GM10847 (cell line): ENCODE data around the gene EFCAB6.

Experiments used
- POLR2A ChIP-seq: IDR thresholded peaks from 2 replicates; pipeline ENCODE4 v1.6.1; 2011; ENCODE audit not compliant: insufficient read length; ENCODE audit errors: extremely low read depth

Gene EFCAB6

DNA sequence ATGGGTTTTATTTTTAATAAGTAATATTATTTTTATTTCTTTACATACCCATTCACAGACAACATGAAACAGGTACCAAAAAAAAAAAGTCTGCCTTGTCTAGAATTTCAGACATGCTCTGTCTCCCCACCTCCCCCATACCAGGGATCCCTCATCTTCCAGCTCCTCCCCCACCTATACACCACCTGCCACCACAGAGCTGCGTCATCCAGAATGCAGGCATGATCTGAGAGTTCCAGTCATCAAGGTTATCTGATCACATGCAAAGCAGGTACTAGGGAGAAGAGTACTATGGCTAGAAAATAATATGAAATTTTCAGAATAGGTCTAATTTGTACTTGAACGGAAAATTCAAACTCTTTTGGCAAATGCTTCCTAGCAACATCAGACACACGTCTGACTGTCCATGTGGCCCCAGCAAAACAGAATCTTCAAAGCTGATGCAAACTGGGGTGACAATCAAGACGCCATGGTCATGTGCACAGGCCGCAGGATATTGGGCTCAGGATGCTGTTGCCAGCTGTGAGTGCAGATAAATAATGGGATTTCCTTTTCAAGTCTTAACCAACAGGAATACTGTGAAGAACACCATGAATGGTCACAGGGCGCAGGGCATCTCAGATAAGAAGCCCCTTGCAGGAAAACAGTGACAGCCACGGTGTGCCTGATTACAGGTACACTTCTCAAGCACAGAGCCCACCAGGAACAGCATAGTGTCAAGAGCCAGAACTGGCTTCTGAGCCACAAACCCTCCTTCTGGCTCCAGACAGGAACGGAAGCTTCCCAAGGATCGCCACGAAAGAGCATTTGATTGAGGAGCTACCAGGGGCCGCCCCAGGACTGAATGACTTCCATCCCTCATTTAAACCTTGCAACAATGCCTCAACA lies 169.5 kb downstream of the EFCAB6 start:
- TF ChIP-seq POLR2A = no peak

- TF ChIP-seq POLR2A = no peak
Measured at GRCh38 chr22:43639228-43639948, 172.7 kb downstream of the EFCAB6 start.

DNA sequence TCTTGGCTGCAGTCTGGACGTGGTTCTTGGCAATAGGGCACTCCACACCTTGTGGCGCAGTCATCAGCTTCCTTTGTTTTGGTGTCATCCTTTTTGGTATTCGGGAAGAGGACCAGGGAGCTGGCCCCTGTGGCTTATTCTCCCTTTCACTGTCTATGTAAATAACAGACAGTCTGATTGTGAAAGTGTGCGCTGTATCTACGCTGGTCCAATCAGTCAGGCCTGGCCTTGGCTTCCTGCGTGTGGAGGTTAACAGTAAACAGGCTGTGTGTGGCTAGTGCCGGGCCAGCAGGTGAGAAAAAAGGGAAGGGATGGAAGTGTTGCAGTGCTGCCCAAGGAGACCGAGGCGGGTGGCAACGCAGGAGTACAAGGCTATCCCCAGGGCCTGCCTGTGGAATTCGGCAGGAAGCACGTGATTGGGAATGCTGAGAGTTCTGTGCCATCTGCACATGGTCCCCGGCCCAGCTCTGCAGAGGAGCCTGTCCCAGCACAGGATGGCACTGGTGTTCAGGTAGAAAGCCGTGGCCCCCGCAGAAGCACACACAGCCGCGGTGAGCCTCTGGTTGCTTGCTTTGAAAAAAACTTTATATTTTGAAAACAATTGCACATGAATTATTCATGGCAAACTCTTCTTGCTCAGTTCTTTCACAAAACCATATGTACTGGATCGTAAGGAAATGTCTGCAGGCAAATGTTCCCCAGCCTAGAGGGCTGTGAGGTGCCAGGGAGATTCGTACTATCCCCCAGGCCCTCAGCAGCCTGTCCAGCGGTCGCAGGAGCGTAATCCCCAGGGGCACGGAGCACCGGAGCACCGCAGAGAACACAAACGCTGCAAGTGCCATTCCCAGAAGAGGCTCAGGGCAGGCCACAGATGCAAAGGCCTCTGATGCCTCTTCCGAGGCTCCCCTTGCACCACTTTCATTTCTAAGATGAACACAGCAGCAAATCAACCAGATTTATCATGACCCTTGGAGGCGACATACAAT lies 174.5 kb downstream of the EFCAB6 start:
- TF ChIP-seq POLR2A = no peak

GRCh38 chr22:43636086-43636485 lies 176.0 kb downstream of the EFCAB6 start:
- no peak for TF ChIP-seq POLR2A

DNA sequence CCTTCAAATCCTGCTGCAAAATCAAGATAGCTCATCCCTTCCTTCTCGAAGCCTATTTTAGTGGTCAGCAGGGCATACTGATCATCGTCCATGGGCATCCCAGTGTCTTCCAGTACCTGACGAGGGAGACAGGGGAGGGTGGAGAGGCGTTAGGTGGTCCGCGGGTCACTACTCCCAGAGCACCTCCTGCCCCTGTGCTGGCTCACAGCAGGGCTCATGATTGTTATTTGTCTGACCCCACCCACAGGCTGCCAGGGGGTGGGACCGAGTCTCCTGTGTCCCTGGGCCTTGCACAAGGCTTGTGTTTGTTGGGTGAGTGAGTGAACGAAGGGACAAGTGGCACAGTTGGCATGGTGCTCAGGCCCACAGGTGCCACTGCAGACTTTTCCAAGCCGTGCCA lies 177.0 kb downstream of the EFCAB6 start:
- no peak for TF ChIP-seq POLR2A

- no peak for TF ChIP-seq POLR2A
Measured at GRCh38 chr22:43634316-43634715, 177.8 kb downstream of the EFCAB6 start.

DNA sequence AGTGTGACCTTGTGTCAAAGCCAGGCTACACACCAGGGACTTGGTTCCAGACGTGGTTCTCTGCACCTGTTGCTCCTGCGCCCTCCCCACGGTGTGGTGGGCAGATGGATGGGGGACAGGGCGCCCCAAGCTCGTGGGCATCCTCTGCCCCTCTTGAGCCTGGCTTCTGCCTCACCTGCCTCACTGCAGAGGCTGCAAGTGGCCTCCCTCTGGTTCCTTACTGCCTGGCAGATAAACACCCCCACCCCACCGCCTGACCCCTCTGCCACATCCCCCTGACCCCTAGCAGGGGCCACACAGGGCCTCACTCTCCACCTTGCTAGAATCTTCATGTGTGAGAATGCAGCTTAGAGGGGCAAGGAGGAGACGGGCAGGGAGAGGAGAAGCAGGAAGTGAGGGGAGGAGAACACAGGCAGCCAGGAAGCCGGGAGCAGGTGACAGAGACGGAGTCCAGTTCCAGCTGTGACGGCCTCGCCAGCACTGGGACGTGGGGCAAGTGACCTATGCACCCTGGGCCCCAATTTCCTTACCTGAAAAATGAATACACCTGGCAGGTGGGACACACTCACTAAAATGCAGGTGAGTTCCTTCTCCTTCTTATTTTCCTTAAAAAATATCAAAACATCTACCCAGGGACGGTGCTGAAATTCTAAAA lies 178.3 kb downstream of the EFCAB6 start:
- no peak for TF ChIP-seq POLR2A

- TF ChIP-seq POLR2A = no peak
Measured at GRCh38 chr22:43631846-43632245, 180.3 kb downstream of the EFCAB6 start.

DNA sequence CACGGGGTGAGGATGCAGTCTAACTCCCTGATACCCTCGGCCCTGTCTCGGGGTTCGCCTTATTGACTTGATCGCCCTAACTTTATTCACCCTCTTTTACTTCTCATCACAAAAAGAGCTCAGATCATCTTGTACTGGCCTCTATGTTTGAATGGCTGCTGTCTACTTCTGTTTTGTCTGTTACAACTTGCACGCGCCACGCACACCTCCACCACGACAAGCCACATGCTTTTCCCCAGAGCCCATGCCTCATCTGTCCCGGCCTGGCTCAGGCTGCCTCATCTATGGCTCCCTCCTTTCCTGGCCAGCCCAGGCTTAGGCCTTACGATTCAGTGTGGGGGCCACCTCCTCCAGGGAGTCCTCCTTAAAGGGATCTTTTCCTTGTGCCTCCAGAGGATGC lies 180.9 kb downstream of the EFCAB6 start:
- TF ChIP-seq POLR2A = no peak

GRCh38 chr22:43630451-43630850 lies 181.7 kb downstream of the EFCAB6 start:
- TF ChIP-seq POLR2A = no peak

DNA sequence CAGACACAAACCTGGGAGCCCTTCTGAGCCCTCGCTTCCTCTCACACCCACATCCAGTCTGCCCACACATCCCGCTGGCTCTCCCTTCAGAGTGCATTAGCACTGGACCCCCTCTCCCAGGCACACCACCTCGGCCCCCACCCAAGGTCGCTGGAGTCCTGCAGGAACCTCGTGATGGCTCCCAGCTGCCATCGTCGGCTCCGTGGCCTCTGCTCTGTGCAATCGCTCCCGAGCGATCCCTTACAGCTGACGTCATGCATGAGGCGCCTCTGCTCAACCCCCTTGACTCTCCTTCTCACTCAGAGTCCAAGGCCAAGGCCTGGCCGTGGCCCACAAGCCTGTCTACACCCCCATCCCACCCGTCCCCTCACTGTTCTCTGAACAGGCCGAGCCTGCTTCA lies 183.9 kb downstream of the EFCAB6 start:
- no peak for TF ChIP-seq POLR2A

GRCh38 chr22:43627485-43628213 lies 184.5 kb downstream of the EFCAB6 start:
- TF ChIP-seq POLR2A = no peak

- no peak for TF ChIP-seq POLR2A
Measured at GRCh38 chr22:43625242-43625641, 186.9 kb downstream of the EFCAB6 start.

DNA sequence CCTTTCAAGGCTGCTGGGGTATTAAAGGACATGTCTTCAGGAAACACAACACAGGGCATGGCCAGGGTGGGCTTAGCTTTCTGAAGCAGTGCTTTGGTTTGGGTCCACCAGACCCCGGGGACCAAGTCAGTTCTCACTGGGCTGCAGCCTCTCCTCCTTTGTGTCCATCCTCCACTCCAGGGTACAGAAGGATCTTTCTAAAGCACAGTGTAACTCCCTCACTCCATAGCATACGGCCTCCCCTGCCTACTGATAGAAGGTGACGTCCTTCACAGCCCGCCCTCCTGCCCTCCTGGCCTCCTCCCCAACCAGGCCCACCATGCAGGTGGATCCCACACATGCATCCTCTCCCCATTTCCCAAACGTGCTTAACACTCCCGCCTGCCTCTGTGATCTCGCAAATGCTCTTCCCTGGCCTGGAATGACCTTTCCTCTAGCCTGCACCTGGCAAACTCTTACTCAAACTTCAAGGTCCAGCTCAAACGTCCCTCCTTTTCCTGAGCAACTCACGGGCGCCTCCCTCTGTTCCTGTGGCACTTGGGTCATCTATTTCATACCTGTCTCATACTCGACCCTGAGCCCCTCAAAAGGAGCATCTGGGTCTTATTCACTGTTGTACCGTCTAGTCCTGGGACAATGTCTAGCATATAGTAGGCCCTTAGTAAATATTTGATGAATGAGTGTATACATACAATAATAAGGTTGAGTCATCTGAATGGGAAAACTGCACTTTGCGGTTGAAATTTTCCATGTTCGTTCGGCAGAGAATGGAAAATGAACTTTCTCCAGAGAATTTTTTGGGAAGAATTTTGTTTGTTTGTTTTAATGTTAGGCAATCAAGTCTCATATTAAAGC lies 187.7 kb downstream of the EFCAB6 start:
- no peak for TF ChIP-seq POLR2A

- no peak for TF ChIP-seq POLR2A
Measured at GRCh38 chr22:43622886-43623285, 189.2 kb downstream of the EFCAB6 start.
